Smooth muscle cell (in vitro differentiated cells): ENCODE measurements around the gene ABCB6. TPM values are rescaled to one million over a fixed set of nuclear protein-coding genes. Genes with fewer than 3 reads are reported as not detected.

ENCODE experiments used
- DNase-seq: peaks from one replicate; lab custom pipeline; 2025; ENCODE audit not compliant: unreplicated experiment; lab: John Stamatoyannopoulos, UW
- H2AFZ ChIP-seq: fragments of 200-600 bp; sonication (generic); 2 replicates; pipeline ENCODE4 v1.6.0; 2016; ENCODE audit warnings: antibody characterized with exemption, low read depth, mild to moderate bottlenecking
- H3F3A ChIP-seq: fragments of 200-600 bp; sonication (generic); 2 replicates; pipeline ENCODE4 v1.6.0; 2017; ENCODE audit warnings: antibody characterized with exemption, low read depth
- H3K27ac ChIP-seq: fragments of 200-600 bp; sonication (generic); 2 replicates; pipeline ENCODE4 v1.5.1; 2016; ENCODE audit warnings: low read depth, mild to moderate bottlenecking
- H3K27me3 ChIP-seq: fragments of 200-600 bp; sonication (generic); 2 replicates; pipeline ENCODE4 v1.6.1; 2016; ENCODE audit warnings: low read depth, mild to moderate bottlenecking
- H3K36me3 ChIP-seq: fragments of 200-600 bp; sonication (generic); 2 replicates; pipeline ENCODE4 v1.5.1; 2016; ENCODE audit warnings: low read depth
- H3K4me1 ChIP-seq: fragments of 200-600 bp; sonication (generic); 2 replicates; pipeline ENCODE4 v1.5.1; 2016; ENCODE audit warnings: low read depth
- H3K4me2 ChIP-seq: fragments of 200-600 bp; sonication (generic); 2 replicates; pipeline ENCODE4 v1.6.0; 2016; ENCODE audit warnings: mild to moderate bottlenecking
- H3K4me3 ChIP-seq: fragments of 200-600 bp; sonication (generic); 2 replicates; pipeline ENCODE4 v1.5.1; 2016; ENCODE audit warnings: mild to moderate bottlenecking
- H3K79me2 ChIP-seq: fragments of 200-600 bp; sonication (generic); 2 replicates; pipeline ENCODE4 v1.6.0; 2016; ENCODE audit warnings: low read depth, mild to moderate bottlenecking
- H3K9ac ChIP-seq: fragments of 200-600 bp; sonication (generic); 2 replicates; pipeline ENCODE4 v1.6.0; 2016; ENCODE audit warnings: low read depth
- H3K9me3 ChIP-seq: fragments of 200-600 bp; sonication (generic); replicated peaks from 2 replicates; pipeline ENCODE4 v1.5.1; 2016; ENCODE audit warnings: low read depth
- H4K20me1 ChIP-seq: fragments of 200-600 bp; sonication (generic); 2 replicates; pipeline ENCODE4 v1.6.0; 2016; ENCODE audit warnings: low read depth
- WGBS: methylation state at CpG from one replicate; pipeline ENCODE4 v1.1.7; 2016; ENCODE audit warnings: low lambda C conversion rate; 5-methylcytosine and 5-hydroxymethylcytosine counted together
- polyA plus RNA-seq: library from polyadenylated mRNA; unstranded; fragments of >200 nt; fragmentation: Nextera tagmentation; extraction: Ambion mirVana; gene quantifications from 2 replicates; pipeline ENCODE4 v1.2.1, GENCODE V29; 2016
- total RNA-seq: library from RNA; depleted of rRNA; stranded (reverse); fragments of >200 nt; gene quantifications from 2 replicates; pipeline ENCODE4 v1.2.3, GENCODE V29; 2014
- TF ChIP-seq, protein P1 (sequence below): fragments of 200-600 bp; sonication (generic); IDR thresholded peaks from 2 replicates; pipeline ENCODE4 v1.5.1; 2017; ENCODE audit warnings: borderline replicate concordance, mild to moderate bottlenecking, antibody characterized with exemption; ENCODE audit not compliant: insufficient read depth, poor library complexity, severe bottlenecking

ABCB6 gene
- total and polyA plus RNA-seq, 2 experiments from 2014 or later, result 18.2 to 41.3 TPM

DNA sequence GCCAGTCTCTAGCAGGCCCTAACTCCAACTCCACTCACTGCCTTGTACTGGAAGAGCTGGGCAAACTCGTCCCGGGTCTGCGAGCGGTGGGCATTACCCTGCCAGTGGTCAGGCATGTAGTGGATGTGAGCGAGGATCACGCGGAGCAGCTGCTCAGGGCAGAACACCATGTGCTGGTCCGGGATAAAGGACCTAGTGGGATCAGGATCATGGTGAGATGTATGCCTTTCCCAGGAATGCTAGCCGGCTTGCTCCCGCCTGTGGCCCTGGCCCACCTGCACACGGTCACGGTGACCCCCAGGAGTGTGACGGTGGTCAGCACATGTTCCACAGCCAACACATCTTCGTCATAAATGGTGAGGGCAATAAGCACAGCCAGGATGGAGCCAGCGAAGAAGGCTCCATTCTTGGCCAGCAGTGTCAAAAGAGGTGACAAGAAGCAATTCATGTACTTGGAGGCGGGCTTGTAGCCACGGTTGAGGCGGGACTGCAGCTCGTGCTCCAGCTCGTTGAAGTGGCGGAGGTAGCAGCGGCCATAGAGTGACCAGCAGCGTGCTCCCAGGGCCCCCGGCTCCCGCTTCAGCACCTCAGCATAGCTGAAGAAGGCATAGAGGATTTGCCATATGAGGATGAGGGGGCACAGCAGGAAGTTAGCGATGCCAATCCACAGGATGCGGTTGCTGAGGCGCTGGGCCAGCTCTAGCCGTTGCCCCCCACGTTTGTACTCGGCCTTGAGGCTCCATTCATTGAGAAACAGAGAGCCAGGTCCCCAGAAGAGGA lies 5.3 kb upstream of the ABCB6 start:
- DNase-seq, result no peak
- H3K4me3 ChIP-seq, result no peak overlapping the region
- 97% methylated on average over 31 of the region's 31 CpGs for whole genome bisulfite sequencing
- no peaks in the 10 kb centered on the region for H3K27me3 ChIP-seq
- H3K27ac ChIP-seq, result no peak overlapping the region
- H3K9ac ChIP-seq, result no peak overlapping the region
- peaks cover 13% of the 10 kb centered on the region for H3K4me1 ChIP-seq
- TF ChIP-seq, protein P1, sequence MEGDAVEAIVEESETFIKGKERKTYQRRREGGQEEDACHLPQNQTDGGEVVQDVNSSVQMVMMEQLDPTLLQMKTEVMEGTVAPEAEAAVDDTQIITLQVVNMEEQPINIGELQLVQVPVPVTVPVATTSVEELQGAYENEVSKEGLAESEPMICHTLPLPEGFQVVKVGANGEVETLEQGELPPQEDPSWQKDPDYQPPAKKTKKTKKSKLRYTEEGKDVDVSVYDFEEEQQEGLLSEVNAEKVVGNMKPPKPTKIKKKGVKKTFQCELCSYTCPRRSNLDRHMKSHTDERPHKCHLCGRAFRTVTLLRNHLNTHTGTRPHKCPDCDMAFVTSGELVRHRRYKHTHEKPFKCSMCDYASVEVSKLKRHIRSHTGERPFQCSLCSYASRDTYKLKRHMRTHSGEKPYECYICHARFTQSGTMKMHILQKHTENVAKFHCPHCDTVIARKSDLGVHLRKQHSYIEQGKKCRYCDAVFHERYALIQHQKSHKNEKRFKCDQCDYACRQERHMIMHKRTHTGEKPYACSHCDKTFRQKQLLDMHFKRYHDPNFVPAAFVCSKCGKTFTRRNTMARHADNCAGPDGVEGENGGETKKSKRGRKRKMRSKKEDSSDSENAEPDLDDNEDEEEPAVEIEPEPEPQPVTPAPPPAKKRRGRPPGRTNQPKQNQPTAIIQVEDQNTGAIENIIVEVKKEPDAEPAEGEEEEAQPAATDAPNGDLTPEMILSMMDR, result no peak
- H3F3A ChIP-seq, result peaks cover 5% of the 10 kb centered on the region
- no peak overlapping the region for H3K4me2 ChIP-seq
- no peaks in the 10 kb centered on the region for H3K9me3 ChIP-seq
- H3K36me3 ChIP-seq, result peaks cover 4% of the 10 kb centered on the region
- H3K79me2 ChIP-seq, result peaks cover 25% of the 10 kb centered on the region
- peaks cover 8% of the 10 kb centered on the region for H4K20me1 ChIP-seq
- H2AFZ ChIP-seq, result no peak overlapping the region

DNA sequence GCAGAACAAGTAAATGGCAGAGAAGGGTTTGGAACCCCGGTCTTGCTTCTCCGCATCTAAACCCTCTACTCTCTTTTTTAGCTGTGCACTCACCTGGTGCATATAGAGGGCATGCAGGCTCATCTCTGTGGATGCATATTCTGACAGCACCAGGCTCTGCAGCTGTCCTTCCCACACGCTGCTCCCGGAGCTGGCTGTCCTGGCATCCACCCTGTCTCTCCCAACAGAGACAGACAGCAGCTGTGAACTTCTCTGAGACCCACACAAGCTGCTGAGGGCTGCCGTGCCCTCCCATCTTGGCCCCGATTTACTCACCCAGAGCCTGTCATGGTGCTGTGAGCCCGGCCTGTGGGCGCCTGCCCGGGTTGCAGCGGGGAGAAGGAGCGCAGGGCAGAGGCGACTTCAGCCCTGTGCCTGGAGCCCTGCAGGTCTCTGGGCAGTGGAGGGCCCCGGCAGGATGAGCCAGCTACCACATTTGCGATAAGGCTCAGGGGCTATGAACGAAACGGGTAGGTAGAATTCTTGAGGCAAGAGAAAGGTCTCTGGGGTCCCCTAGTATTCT lies 3.3 kb upstream of the ABCB6 start:
- TF ChIP-seq, protein P1, result no peak
- DNase-seq, result no peak
- Histone ChIP-seq H3K36me3 (peaks cover 4% of the 10 kb centered on the region), H3K4me1 (peaks cover 7% of the 10 kb centered on the region), H3K4me3 (no peak overlapping the region), H3K4me2 (no peak overlapping the region), H2AFZ (no peak overlapping the region), H3K27ac (no peak overlapping the region), H3F3A (peaks cover 14% of the 10 kb centered on the region), H3K9me3 (no peaks in the 10 kb centered on the region), H4K20me1 (peaks cover 3% of the 10 kb centered on the region), H3K9ac (no peak overlapping the region), H3K27me3 (no peaks in the 10 kb centered on the region), H3K79me2 (peaks cover 7% of the 10 kb centered on the region)
- WGBS, result 95% methylated on average over 16 of the region's 16 CpGs

DNA sequence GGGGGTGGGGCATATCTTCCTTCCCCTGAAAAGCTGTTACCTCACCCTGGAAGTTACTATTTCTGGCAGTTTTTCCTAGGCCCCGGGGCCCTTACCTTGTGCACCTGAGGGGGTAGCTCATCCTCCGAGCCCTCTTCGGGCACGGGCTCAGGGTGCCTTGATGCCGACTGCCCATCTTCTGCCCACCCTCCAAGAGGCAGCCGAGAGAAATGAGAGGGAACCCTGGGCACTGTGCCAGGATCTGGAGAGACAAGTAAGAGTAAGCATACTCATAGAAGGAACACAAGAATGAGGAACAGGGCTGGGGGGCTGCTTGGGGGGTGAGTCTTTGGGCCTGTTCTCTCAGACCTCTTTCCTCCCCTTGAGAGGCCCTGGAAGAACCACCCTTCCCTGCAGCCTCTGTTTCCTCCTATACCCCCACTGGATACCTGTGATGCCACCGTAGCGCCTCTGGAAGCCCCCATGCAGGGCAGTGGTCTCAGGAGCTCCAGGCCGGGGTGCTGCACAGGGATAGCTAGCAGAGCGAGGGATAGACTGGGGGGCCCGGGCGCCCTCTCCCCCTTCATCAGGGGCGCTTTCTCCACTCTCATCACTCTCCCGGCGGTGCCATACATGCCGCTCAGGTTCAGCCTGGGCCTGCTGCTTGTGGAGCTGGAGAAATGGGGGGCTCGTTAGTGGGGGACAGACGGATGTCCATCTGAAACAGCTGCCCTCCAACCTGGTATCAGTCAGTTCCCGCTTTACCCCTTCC lies 2.1 kb upstream of the ABCB6 start:
- Histone ChIP-seq H3K4me2 (no peak overlapping the region), H4K20me1 (no peaks in the 10 kb centered on the region), H3K27ac (no peak overlapping the region), H3K36me3 (peaks cover 4% of the 10 kb centered on the region), H3K4me3 (no peak overlapping the region), H3K27me3 (no peaks in the 10 kb centered on the region), H3K9ac (no peak overlapping the region), H2AFZ (no peak overlapping the region), H3K79me2 (peaks cover 10% of the 10 kb centered on the region), H3K9me3 (no peaks in the 10 kb centered on the region), H3K4me1 (peaks cover 7% of the 10 kb centered on the region), H3F3A (peaks cover 14% of the 10 kb centered on the region)
- TF ChIP-seq, protein P1, result no peak
- DNase-seq, result no peak
- WGBS, result 96% methylated on average over 19 of the region's 19 CpGs
